GM10266 (cell line): ENCODE measurements around the gene ZNF277.

Experiments used
- DNase-seq: peaks from one replicate; pipeline ENCODE4 v3.0.0; 2012; ENCODE audit errors: extremely low spot score
- CTCF ChIP-seq: IDR thresholded peaks from 2 replicates; pipeline ENCODE4 v1.5.1; 2012; ENCODE audit warnings: mild to moderate bottlenecking, low read depth; ENCODE audit not compliant: control insufficient read depth, insufficient read depth; ENCODE audit errors: missing control alignments

The ZNF277 gene

DNA sequence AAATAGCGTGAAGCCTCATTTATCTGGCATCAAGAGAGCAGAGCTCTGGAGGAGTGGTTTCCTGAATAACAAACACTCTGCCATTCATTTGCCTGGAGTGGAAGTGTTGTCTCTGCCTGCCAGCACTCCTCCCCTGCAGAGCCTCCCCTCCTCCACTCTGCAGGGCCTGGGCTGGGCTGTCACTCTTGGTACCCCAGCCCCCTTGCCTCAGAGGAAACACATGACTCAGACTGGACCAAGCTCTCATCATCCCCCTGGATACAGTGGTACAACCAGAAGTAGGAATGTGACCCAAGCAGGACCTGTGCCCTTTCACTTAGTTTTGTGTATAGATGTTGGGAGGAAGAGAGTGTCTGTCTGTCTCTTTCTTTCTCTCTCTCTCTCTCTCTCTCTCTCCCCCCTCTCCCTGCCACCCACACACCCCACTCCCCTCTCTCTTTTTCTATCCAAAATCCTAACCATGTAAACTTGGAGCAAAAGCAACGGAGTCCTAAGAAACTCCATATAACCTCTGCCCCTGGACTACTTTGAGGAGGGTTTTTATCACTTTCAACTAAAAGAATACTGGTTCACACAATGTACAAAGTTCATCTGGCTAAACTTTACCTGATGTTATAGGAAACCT lies 44.2 kb upstream of the ZNF277 start:
- TF ChIP-seq CTCF: no peak
- no peak for DNase-seq

- no peak for DNase-seq
- no peak for TF ChIP-seq CTCF
These were observed 43.5 kb upstream of the ZNF277 start for GRCh38 chr7:112162784-112163506.

GRCh38 chr7:112167147-112167546 lies 39.3 kb upstream of the ZNF277 start:
- no peak for DNase-seq
- TF ChIP-seq CTCF: no peak

DNA sequence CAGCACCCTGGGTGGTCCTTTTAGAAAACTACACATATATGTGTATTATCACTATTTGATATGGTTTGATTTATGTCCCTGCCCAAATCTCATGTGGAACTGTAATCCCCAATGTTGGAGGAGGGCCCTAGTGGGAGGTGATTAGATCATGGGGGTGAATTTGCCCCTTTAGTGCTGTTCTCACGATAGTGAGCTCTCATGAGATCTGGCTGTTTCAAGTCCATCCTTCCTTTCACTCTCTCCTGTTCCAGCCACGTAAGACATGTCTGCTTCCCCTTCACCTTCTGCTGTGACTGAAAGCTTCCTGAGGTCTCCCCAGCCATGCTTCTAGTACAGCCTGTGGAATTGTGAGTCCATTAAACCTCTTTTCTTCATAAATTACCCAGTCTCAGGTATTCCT lies 37.6 kb upstream of the ZNF277 start:
- TF ChIP-seq CTCF: no peak
- DNase-seq: no peak

DNA sequence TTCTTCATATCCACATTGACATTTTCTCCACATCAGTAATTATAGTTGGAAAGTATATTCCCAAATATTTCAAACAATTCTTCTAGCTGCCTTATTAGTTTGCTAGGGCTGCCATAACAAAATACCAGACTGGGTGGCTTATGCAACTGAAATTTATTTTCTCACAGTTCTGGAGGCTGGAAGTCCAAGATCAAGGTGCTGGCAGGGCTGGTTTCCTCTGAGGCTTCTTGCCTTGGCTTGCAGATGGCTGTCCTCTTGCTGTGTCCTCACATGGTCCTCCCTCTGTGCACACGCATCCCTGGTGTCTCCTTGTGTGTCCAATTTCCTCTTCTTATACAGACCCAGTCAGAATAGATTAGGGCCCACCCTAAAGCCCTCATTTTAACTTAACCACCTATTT lies 34.8 kb upstream of the ZNF277 start:
- TF ChIP-seq CTCF: no peak
- no peak for DNase-seq

GRCh38 chr7:112172870-112173567 lies 33.5 kb upstream of the ZNF277 start:
- no peak for TF ChIP-seq CTCF
- no peak for DNase-seq

GRCh38 chr7:112173568-112173905 lies 33.0 kb upstream of the ZNF277 start:
- no peak for DNase-seq
- TF ChIP-seq CTCF: no peak
